Esophagus squamous epithelium (tissue), 5 donors: Measurements from ENCODE around the gene PIP5K1B. TPM values are rescaled to one million over a fixed set of nuclear protein-coding genes. Genes with fewer than 3 reads are reported as not detected.

ENCODE experiments used
- DNase-seq: peaks from one replicate; lab custom pipeline; 2025; lab: John Stamatoyannopoulos, UW
- H3K27ac ChIP-seq, 4 donors: fragments of 200-600 bp; sonication (generic); one replicate each; pipeline ENCODE4 v1.5.1; 2016 to 2019; ENCODE audit warnings: mild to moderate bottlenecking in 1 of 4
- H3K27me3 ChIP-seq, 4 donors: fragments of 200-600 bp; sonication (generic); 1 replicate in 3 of 4; 2 replicates in 1 of 4; pipeline versions ENCODE4 v1.5.1 to v1.6.0; 2017 to 2021; ENCODE audit warnings: antibody characterized with exemption in 1 of 4
- H3K36me3 ChIP-seq, 3 donors: fragments of 200-600 bp; sonication (generic); one replicate each; pipeline ENCODE4 v1.5.1; 2016 to 2019
- H3K4me1 ChIP-seq, 3 donors: fragments of 200-600 bp; sonication (generic); one replicate each; pipeline ENCODE4 v1.5.1; 2017 to 2019
- H3K4me3 ChIP-seq, 4 donors: fragments of 200-600 bp; sonication (generic); 1 replicate in 3 of 4; 2 replicates in 1 of 4; pipeline ENCODE4 v1.5.1; 2016 to 2019; ENCODE audit warnings: mild to moderate bottlenecking in 2 of 4, moderate library complexity in 1 of 4
- H3K9me3 ChIP-seq, 3 donors: fragments of 200-600 bp; sonication (generic); one replicate each; pipeline ENCODE4 v1.5.1; 2016 to 2019
- POLR2A ChIP-seq, 4 donors: fragments of 450-650 bp; IDR thresholded peaks; one replicate each; pipeline ENCODE4 v1.6.1; 2017; ENCODE audit warnings: antibody characterized with exemption in 4 of 4, mild to moderate bottlenecking in 4 of 4, moderate library complexity in 3 of 4
- WGBS, 2 donors: methylation state at CpG; one replicate each; pipeline ENCODE4 v1.1.5; 2018; 5-methylcytosine and 5-hydroxymethylcytosine counted together
- intact Hi-C: fragments of 100-400 bp; cut with DNase I; formaldehyde crosslinking; loops from one replicate; pipeline ENCODE4 v1.15.0; 2022
- total RNA-seq, 4 donors: library from RNA; depleted of rRNA; stranded (reverse); fragments of >200 nt; gene quantifications; one replicate each; pipeline ENCODE4 v1.1.0, GENCODE V29; 2016
- TF ChIP-seq, protein P1 (sequence below), 6 experiments: fragments of 450-650 bp in 4 of 6; fragments of 200-600 bp in 2 of 6; sonication (generic) in 2 of 6; IDR thresholded peaks; one replicate each; pipeline ENCODE4 v1.5.1; 2016 to 2019; ENCODE audit warnings: antibody characterized with exemption in 6 of 6, mild to moderate bottlenecking in 4 of 6, moderate library complexity in 4 of 6
- donor health status: DM: yes; HTN: yes; CAD: no.

Gene PIP5K1B
- total RNA-seq, 4 donors from 2014 or later = 0.38 to 0.97 (median 0.56) TPM; not detected in 1

DNA sequence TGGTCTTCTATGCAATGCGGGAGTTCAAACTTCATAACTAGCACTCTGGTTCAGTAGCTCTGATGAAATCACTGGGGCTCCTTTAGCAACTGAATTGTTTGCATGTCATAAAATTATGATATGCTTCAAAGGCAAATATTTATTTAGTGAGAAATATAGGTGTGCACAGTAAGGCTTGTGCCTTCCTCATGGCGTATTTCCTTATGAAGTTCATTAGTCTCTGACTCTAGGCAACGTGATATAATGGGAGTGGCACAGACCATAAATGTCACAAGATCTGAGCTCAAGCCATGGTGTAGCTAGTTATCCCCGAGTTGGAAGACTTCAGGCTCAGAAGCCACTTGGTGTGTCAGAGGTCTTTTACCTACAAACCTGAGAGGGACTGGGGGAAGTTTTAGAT, 35.5 kb downstream of the PIP5K1B start:
- DNase-seq = no peak
- intact Hi-C loops = no loop called here

DNA sequence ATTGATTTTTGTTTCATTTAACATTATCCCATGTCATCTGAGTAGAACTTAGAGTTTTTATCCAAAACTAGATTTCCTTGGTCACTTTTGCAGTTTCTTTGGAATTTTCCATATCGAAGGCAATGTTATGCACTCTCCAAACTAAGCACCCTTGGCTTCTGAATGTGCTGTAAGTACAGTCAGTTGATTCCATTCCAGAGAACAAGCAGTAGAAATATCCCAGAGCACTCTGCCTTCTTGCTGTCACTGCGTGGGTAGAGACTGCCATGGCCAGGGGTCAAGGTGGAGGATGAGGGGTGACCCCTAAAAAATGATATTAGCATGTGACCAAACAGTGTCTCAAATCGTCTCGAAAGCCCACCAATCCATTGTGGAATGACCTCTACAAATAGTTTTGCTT, 36.2 kb downstream of the PIP5K1B start:
- no peak overlapping the region for H3K27ac ChIP-seq
- no peak overlapping the region for H3K4me3 ChIP-seq
- H3K4me1 ChIP-seq = no peaks in the 10 kb centered on the region
- DNase-seq = no peak
- H3K36me3 ChIP-seq = no peaks in the 10 kb centered on the region
- WGBS, 2 donors = 83 to 85% methylated on average over 4 of the region's 4 CpGs
- H3K27me3 ChIP-seq = no peaks in the 10 kb centered on the region
- TF ChIP-seq, protein P1, sequence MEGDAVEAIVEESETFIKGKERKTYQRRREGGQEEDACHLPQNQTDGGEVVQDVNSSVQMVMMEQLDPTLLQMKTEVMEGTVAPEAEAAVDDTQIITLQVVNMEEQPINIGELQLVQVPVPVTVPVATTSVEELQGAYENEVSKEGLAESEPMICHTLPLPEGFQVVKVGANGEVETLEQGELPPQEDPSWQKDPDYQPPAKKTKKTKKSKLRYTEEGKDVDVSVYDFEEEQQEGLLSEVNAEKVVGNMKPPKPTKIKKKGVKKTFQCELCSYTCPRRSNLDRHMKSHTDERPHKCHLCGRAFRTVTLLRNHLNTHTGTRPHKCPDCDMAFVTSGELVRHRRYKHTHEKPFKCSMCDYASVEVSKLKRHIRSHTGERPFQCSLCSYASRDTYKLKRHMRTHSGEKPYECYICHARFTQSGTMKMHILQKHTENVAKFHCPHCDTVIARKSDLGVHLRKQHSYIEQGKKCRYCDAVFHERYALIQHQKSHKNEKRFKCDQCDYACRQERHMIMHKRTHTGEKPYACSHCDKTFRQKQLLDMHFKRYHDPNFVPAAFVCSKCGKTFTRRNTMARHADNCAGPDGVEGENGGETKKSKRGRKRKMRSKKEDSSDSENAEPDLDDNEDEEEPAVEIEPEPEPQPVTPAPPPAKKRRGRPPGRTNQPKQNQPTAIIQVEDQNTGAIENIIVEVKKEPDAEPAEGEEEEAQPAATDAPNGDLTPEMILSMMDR (IDR thresholded peaks at IDR 0.05) = no peak
- no peak for TF ChIP-seq POLR2A (IDR thresholded peaks at IDR 0.05)
- intact Hi-C loops = no loop called here
- H3K9me3 ChIP-seq = no peaks in the 10 kb centered on the region

More for the DNA sequence above, 35.5 kb downstream of the PIP5K1B start:
- TF ChIP-seq, protein P1 (IDR thresholded peaks at IDR 0.05) = no peak
- TF ChIP-seq POLR2A (IDR thresholded peaks at IDR 0.05) = no peak
- no peaks in the 10 kb centered on the region for H3K36me3 ChIP-seq
- H3K27me3 ChIP-seq = peaks cover 0 to 3% (median 0%) of the 10 kb centered on the region in 4 donors
- no peak overlapping the region for H3K4me3 ChIP-seq
- no peaks in the 10 kb centered on the region for H3K9me3 ChIP-seq
- 55 to 56% methylated on average over 4 of the region's 4 CpGs for WGBS, 2 donors
- no peak overlapping the region for H3K27ac ChIP-seq
- H3K4me1 ChIP-seq = no peaks in the 10 kb centered on the region

DNA sequence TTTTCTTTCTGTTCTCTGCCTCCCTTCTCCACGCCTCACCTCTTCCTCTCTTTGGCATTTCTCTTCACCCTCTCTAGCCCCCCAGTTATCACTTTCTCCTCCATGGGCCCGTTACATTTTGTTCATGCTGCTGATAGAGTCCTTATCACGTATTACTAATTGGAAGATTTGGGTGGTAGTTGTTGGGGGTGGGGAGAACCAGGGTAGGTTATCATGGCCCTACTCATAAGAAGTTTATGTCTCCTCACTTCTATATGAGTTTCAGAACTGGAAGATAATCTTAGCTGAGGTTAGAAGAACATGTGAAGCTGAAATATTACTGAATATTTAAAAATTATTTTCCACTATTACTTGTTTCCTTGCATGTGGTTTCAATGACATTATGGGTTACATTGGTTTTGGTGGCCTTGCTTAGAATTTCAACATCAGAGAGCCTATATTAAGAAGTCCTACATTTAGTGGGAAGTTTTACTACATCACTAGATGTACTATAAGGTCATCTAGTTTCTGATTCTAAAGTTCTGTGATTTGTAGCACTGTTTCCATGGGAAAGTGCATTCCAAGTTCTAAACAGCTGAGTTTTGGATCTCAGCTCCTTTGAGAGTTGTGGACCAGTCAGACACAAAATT, 36.8 kb downstream of the PIP5K1B start:
- Histone ChIP-seq H3K27ac (no peak overlapping the region), H3K4me1 (no peaks in the 10 kb centered on the region), H3K36me3 (no peaks in the 10 kb centered on the region), H3K27me3 (no peaks in the 10 kb centered on the region), H3K4me3 (no peak overlapping the region), H3K9me3 (no peaks in the 10 kb centered on the region)
- no peak for DNase-seq
- intact Hi-C loops = no loop called here
- no peak for TF ChIP-seq POLR2A (IDR thresholded peaks at IDR 0.05)
- TF ChIP-seq, protein P1 (IDR thresholded peaks at IDR 0.05) = no peak
- 84 to 88% methylated on average over 3 of the region's 3 CpGs for WGBS, 2 donors

DNA sequence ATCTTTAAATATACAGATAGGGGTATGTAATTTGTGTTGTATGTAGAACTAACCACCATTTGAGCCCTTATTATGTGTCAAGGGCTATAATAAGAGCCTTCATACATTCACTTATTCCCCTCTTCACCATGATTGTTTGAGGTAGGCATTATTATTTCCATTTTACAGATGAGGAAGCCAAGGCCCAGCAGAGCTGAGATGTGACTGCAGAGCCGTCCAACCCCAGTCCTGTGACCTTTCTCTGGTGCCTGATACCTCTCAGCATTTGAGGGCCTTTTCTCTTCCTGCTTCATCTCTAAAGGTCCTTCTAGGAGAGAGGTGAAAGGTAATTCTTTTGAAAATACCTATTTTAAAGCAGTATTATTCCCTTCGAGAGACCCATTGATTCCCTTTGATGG, 37.3 kb downstream of the PIP5K1B start:
- Histone ChIP-seq H3K4me1 (no peaks in the 10 kb centered on the region), H3K9me3 (no peaks in the 10 kb centered on the region), H3K27me3 (no peaks in the 10 kb centered on the region), H3K36me3 (no peaks in the 10 kb centered on the region), H3K4me3 (no peak overlapping the region), H3K27ac (no peak overlapping the region)
- WGBS, 2 donors = 86 to 89% methylated on average over 2 of the region's 2 CpGs
- intact Hi-C loops = no loop called here
- DNase-seq = no peak
- TF ChIP-seq POLR2A (IDR thresholded peaks at IDR 0.05) = no peak
- TF ChIP-seq, protein P1 (IDR thresholded peaks at IDR 0.05) = no peak

DNA sequence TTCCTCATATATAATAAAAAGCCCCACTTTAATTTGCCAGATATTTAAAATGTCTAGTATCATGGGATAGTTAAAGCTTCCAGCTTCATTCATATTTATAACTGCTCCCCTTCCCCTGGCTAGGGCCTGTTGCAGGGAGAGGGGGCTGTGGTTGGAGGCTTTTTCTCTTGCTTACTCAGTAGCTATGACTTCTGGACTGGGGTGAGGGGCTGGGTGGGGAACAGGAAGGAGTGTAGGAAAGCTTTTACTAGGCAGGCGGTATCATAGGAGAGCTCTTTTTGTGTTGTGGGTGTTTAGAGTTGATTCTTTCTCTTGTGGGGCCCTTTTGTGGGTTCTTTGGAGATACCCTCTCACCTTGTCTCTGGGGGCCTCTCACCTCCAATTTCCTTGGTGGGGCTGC, 39.4 kb downstream of the PIP5K1B start:
- intact Hi-C loops = no loop called here
- Histone ChIP-seq H3K27ac (no peak overlapping the region), H3K4me1 (no peaks in the 10 kb centered on the region), H3K4me3 (no peak overlapping the region), H3K36me3 (no peaks in the 10 kb centered on the region), H3K9me3 (no peaks in the 10 kb centered on the region), H3K27me3 (no peaks in the 10 kb centered on the region)
- TF ChIP-seq, protein P1 (IDR thresholded peaks at IDR 0.05) = no peak
- TF ChIP-seq POLR2A (IDR thresholded peaks at IDR 0.05) = no peak
- DNase-seq = no peak
- WGBS, 2 donors = 80 to 100% methylated on average over 1 of the region's 1 CpG
